Measurements from ENCODE around the gene ADCY1. TPM values are rescaled to one million over a fixed set of nuclear protein-coding genes. Genes with fewer than 3 reads are reported as not detected.
"Not testable (repeated sequence)": the region's sequence is repeated elsewhere in the genome, so short reads cannot be mapped to it uniquely, and the experiment has no call there.

Gene ADCY1
- total and polyA plus RNA-seq, 3 donors from 2014 or later, result 6.6 to 14.1 (median 13.7) TPM

DNA sequence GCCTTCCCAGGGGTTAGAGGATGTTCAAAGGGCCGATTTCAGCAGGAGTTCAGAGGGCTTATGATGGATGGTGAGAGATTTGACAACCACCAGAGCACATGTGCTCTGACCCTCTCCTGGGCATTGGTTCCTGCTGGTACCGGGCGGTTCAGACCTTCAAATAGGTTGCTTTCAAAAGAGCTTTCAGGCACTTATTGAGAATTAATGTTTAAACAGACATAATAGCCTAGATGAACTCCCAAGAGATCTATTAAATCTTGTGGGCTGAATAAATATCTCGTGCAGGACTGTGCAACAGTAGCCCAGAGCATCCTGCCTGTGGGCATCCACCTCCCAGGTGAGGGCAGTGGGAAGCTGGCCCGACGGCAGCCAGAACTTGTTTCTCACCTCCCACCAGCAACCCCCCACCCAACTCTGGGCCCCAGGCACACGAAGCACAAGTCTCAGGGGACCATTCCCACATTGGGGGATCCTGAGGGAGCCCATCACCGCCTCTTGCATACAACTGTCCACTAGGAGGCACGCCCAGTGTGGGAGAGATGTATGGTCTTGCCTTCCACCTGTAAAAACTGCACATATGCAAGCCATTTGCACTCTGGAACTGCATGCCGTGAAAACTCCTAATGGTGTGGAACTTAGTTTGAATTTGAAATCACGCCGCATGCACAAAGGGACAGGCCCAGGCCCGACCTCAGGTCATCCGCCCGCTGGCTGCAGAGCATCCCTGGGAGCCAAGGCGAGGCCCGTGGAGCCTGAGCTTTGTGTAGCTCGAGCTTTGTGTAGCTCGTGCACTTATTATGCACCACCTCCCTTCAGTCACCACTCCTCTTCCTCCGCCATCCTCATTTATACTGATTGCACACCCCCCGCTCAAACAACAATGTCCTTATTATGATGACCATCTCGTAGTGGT is 147.8 kb downstream of the ADCY1 start:
- Histone ChIP-seq H3K9me3 (no peaks in the 10 kb centered on the region), H3K27ac (no peak overlapping the region), H3K4me1 (no peaks in the 10 kb centered on the region), H3K4me3 (no peak overlapping the region), H3K27me3 (no peaks in the 10 kb centered on the region), H3K36me3 (ENCODE audit: low read depth, missing control alignments) (no peaks in the 10 kb centered on the region)
- DNase-seq, result no peak
- TF ChIP-seq, protein P1, sequence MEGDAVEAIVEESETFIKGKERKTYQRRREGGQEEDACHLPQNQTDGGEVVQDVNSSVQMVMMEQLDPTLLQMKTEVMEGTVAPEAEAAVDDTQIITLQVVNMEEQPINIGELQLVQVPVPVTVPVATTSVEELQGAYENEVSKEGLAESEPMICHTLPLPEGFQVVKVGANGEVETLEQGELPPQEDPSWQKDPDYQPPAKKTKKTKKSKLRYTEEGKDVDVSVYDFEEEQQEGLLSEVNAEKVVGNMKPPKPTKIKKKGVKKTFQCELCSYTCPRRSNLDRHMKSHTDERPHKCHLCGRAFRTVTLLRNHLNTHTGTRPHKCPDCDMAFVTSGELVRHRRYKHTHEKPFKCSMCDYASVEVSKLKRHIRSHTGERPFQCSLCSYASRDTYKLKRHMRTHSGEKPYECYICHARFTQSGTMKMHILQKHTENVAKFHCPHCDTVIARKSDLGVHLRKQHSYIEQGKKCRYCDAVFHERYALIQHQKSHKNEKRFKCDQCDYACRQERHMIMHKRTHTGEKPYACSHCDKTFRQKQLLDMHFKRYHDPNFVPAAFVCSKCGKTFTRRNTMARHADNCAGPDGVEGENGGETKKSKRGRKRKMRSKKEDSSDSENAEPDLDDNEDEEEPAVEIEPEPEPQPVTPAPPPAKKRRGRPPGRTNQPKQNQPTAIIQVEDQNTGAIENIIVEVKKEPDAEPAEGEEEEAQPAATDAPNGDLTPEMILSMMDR (IDR thresholded peaks at IDR 0.05), result no peak
- TF ChIP-seq POLR2A (IDR thresholded peaks at IDR 0.05), result no peak
- intact Hi-C loops (cut with DNase I; ENCODE audit: low total_unique reads), result no loop called here
- WGBS, 2 donors, result 79 to 88% methylated on average over 14 to 22 of the region's 22 CpGs

DNA sequence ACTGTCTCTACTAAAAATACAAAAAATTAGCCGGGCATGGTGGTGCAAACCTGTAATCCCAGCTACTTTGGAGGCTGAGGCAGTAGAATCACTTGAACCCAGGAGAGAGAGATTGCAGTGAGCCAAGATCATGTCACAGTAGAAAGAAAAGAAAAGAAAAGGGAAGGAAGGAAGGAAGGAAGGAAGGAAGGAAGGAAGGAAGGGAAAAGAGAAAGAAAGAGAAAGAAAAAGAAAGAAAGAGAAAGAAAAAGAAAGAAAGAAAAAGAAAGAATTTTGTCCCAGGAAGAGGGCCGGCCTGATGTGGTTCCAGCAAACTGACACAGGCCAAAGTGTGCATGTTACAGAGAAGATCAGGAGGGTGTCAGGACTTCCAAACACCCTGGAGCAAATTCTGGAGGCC is 151.1 kb downstream of the ADCY1 start:
- DNase-seq; H3K9me3 ChIP-seq; H3K36me3 ChIP-seq (ENCODE audit: low read depth, missing control alignments); H3K27ac ChIP-seq; H3K4me3 ChIP-seq; intact Hi-C loops (cut with DNase I; ENCODE audit: low total_unique reads); H3K27me3 ChIP-seq; H3K4me1 ChIP-seq: not testable (repeated sequence)
- WGBS, 2 donors, result 87 to 92% methylated on average over 2 of the region's 2 CpGs

DNA sequence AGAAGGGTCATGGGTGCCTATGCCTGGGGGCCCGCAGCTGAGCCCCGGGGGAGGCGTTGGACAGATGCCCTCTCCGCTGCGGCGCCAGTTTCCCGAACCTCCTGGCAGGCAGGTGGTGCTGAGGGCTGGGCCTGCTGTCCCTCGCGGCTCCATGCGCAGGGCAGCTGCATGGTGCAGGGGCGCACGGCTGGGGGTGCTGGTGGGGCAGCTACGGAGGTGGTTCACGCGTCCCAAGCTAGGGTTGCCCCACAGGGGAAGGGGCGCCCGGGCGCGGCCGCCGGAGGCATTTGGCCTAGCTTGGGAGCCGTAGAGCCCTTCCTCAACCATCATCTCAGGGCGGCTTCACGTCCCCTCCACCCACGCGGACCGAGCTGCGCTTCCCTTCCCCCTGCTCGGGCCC is 152.7 kb downstream of the ADCY1 start:
- no peaks in the 10 kb centered on the region for H3K9me3 ChIP-seq
- no peaks in the 10 kb centered on the region for H3K36me3 ChIP-seq (ENCODE audit: low read depth, missing control alignments)
- no peaks in the 10 kb centered on the region for H3K4me1 ChIP-seq
- no peak overlapping the region for H3K27ac ChIP-seq
- intact Hi-C loops (cut with DNase I; ENCODE audit: low total_unique reads), result no loop called here
- DNase-seq, result no peak
- H3K4me3 ChIP-seq, result no peak overlapping the region
- TF ChIP-seq, protein P1 (IDR thresholded peaks at IDR 0.05), result no peak
- TF ChIP-seq POLR2A (IDR thresholded peaks at IDR 0.05), result no peak
- no peaks in the 10 kb centered on the region for H3K27me3 ChIP-seq
- WGBS, 2 donors, result 58 to 80% methylated on average over 12 to 29 of the region's 29 CpGs

DNA sequence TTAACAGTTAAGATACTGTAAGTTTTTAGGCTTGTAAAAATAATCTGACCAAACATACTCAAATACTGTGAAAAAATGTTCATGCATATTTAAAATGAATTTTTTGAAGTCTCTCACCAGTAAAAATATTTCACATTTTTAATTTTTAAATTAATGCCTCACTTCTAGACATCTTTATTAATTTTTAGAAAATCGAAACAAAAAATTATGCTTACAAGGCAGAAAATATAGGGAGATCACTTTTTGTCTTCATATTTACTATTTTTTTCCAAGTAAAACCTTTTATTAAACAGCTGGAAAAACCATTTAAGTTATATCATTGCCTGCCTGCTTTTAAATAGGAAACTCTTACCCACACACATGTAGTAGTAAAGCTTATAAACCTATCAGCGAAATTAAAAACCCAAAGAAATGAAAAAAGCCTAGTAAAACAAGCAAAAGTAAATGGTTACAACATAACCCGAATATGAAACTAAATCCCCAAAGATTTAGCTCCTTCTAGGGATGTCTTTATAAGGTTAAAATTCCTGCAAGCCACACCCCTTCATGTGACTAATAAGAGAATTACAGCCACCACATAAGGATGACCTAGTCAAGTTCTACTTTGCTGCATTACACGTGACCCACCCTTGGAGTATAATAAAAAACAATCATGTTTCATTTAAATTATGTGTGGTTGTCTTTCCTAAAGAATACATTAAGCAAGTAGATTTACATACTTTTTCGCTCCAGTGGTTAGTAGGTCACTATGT is 157.7 kb downstream of the ADCY1 start:
- intact Hi-C loops (cut with DNase I; ENCODE audit: low total_unique reads); H3K4me1 ChIP-seq; H3K9me3 ChIP-seq; H3K4me3 ChIP-seq; H3K36me3 ChIP-seq (ENCODE audit: low read depth, missing control alignments); H3K27me3 ChIP-seq; DNase-seq; H3K27ac ChIP-seq: not testable (repeated sequence)
- whole genome bisulfite sequencing, 2 donors, result 86 to 90% methylated on average over 5 of the region's 5 CpGs

DNA sequence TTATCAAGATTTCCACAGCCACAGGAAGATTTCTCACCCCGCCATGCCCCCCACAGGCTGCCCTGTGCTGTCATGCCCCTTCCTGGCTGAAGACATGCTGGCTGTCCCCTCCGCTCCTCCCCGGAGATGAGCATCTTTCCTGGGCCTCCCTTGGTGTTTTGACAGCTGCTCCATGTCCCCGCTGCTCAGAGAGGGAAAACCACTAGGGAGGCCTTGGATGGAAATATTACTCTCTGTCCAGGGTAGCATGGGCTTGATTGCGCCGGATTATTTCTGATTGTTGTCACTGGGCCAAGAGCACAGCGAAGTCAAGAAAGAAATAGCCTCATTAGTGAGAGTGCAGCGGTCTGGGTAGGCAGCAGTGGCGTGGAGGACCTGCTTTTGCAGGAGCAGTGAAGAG is 164.8 kb downstream of the ADCY1 start:
- H3K4me1 ChIP-seq; DNase-seq; H3K4me3 ChIP-seq; H3K27me3 ChIP-seq; H3K27ac ChIP-seq; intact Hi-C loops (cut with DNase I; ENCODE audit: low total_unique reads); H3K36me3 ChIP-seq (ENCODE audit: low read depth, missing control alignments); H3K9me3 ChIP-seq: not testable (repeated sequence)
- 83 to 89% methylated on average over 7 to 9 of the region's 9 CpGs for WGBS, 2 donors

DNA sequence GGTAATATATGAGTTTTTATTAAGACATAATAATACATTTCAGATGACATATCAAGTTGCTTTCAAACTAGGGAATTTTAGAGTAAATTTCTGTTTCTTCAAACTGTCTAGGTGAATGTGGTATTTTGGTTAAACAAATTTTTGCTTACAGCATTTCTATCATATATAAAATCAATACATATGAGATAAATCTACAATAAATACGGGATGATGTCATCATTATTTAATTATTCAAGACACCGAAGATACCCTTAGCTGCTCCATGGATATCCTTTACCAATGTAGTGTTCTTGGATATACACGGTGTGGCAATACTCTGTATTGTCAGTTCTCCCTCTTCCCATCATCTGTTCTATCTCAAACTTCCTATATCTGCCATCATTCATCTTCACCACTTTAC is 166.4 kb downstream of the ADCY1 start:
- H3K4me3 ChIP-seq; DNase-seq; intact Hi-C loops (cut with DNase I; ENCODE audit: low total_unique reads); H3K27ac ChIP-seq; H3K9me3 ChIP-seq; H3K36me3 ChIP-seq (ENCODE audit: low read depth, missing control alignments); H3K27me3 ChIP-seq; H3K4me1 ChIP-seq: not testable (repeated sequence)
- 91 to 99% methylated on average over 3 of the region's 3 CpGs for WGBS, 2 donors

DNA sequence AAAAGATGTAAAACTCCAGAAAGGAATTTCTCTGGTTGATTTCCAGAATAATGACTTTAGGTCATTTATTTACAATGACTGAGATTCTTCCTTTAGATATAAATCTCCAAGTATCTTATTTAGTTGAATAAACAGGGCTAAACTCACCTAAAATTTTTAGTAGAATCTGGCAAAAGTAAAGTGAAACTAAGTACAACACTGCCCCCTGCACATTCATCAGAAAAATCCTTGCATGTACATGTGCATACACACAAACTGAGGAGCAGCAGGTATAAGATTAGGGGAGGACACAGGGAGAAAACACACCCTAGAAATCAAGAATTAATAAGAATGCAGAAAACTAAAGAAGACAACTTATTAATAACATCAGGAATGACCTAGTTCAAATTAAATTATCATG is 174.8 kb downstream of the ADCY1 start:
- intact Hi-C loops (cut with DNase I; ENCODE audit: low total_unique reads); H3K9me3 ChIP-seq; DNase-seq; H3K27me3 ChIP-seq; H3K36me3 ChIP-seq (ENCODE audit: low read depth, missing control alignments); H3K4me1 ChIP-seq; H3K27ac ChIP-seq; H3K4me3 ChIP-seq: not testable (repeated sequence)

DNA sequence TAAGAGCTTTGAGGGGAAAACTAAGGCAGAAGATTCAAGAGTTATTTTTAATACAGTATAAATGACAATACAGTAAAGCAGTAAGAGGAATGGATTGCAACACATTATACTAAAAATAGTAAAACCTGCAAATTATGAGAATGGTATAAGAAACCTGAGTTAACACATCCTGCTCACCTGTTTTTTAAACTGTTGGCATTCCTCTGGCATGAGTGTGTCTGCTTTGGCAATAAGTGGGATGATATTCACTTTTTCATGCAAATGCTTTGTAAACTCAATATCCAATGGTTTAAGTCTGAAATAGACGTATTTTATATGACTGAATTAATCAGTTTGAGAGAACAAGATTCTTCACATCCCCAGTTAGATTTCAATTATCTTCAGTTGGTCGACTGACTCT is 177.2 kb downstream of the ADCY1 start:
- intact Hi-C loops (cut with DNase I; ENCODE audit: low total_unique reads); H3K36me3 ChIP-seq (ENCODE audit: low read depth, missing control alignments): not testable (repeated sequence)
- WGBS, 2 donors, result 95% methylated on average over 2 of the region's 2 CpGs

DNA sequence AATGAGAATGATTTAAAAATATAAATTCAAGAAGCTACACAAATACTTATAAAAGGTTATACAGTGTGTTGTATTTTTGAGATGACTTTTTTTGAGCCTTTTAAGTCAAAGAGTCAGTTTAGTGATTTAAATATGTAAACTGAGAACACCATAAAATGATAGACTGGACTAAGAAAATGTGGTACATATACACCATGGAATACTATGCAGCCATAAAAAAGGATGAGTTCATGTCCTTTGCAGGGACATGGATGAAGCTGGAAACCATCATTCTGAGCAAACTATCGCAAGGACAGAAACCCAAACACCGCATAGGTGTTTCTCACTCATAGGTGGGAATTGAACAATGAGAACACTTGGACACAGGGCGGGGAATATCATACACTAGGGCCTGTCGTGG is 182.2 kb downstream of the ADCY1 start:
- 87 to 99% methylated on average over 4 of the region's 4 CpGs for WGBS, 2 donors
- intact Hi-C loops (cut with DNase I; ENCODE audit: low total_unique reads), result not testable (repeated sequence)

More for the DNA sequence above, 177.2 kb downstream of the ADCY1 start:
- H3K9me3 ChIP-seq, H3K27me3 ChIP-seq, H3K4me1 ChIP-seq, DNase-seq, H3K4me3 ChIP-seq, H3K27ac ChIP-seq: not testable (repeated sequence)

More for the DNA sequence above, 182.2 kb downstream of the ADCY1 start:
- H3K9me3 ChIP-seq; H3K4me1 ChIP-seq; H3K36me3 ChIP-seq (ENCODE audit: low read depth, missing control alignments); H3K4me3 ChIP-seq; H3K27ac ChIP-seq; H3K27me3 ChIP-seq; DNase-seq: not testable (repeated sequence)
